Heart right ventricle (tissue), 16 donors: Measurements from ENCODE around the gene FRMPD2. TPM values are rescaled to one million over a fixed set of nuclear protein-coding genes. Genes with fewer than 3 reads are reported as not detected.
"Not testable (repeated sequence)": the region's sequence is repeated elsewhere in the genome, so short reads cannot be mapped to it uniquely, and the experiment has no call there.

Source experiments
- ATAC-seq, 8 donors: fragments of 200-7000 bp; cut with Tn5 transposase; one replicate each; pipeline ENCODE4 v1.9.1; 2020; ENCODE audit warnings: mild to moderate bottlenecking in 8 of 8, moderate library complexity in 8 of 8, moderate number of reproducible peaks in 1 of 8
- DNase-seq, 2 donors: peaks; one replicate each; pipeline ENCODE4 v3.0.0-alpha.2; 2020
- H3K27ac ChIP-seq, 10 donors: fragments of 200-600 bp; sonication (generic) in 2 of 10; one replicate each; pipeline versions ENCODE4 v1.5.0 to v1.8.0; 2020 to 2022; ENCODE audit warnings: mild to moderate bottlenecking in 3 of 10
- H3K27me3 ChIP-seq, 7 donors: fragments of 200-600 bp; one replicate each; pipeline ENCODE4 v1.8.0; 2021 to 2022; ENCODE audit warnings: mild to moderate bottlenecking in 2 of 7
- H3K36me3 ChIP-seq, 9 donors: fragments of 200-600 bp; sonication (generic) in 1 of 9; one replicate each; pipeline versions ENCODE4 v1.5.0 to v1.8.0; 2020 to 2022; ENCODE audit warnings: mild to moderate bottlenecking in 2 of 9
- H3K4me1 ChIP-seq, 9 donors: fragments of 200-600 bp; sonication (generic) in 1 of 9; one replicate each; pipeline versions ENCODE4 v1.5.0 to v1.8.0; 2020 to 2022; ENCODE audit warnings: mild to moderate bottlenecking in 4 of 9
- H3K4me3 ChIP-seq, 10 donors: fragments of 200-600 bp; sonication (generic) in 2 of 10; one replicate each; pipeline versions ENCODE4 v1.5.0 to v1.8.0; 2020 to 2022; ENCODE audit warnings: mild to moderate bottlenecking in 7 of 10, moderate library complexity in 2 of 10
- H3K9me3 ChIP-seq, 11 donors: fragments of 200-600 bp in 10 of 11; sonication (generic) in 2 of 11; one replicate each; pipeline versions ENCODE4 v1.5.0 to v1.8.0; 2013 to 2022; ENCODE audit warnings: mild to moderate bottlenecking in 2 of 11, control low read depth in 1 of 11, moderate library complexity in 1 of 11
- CTCF ChIP-seq, 9 donors: fragments of 200-600 bp; sonication (generic) in 2 of 9; IDR thresholded peaks; one replicate each; pipeline versions ENCODE4 v1.5.0 to v1.8.0; 2021 to 2022; ENCODE audit warnings: antibody characterized with exemption in 9 of 9, mild to moderate bottlenecking in 5 of 9, moderate library complexity in 1 of 9
- WGBS, 2 donors: extraction: QIAGEN DNeasy Blood & Tissue Kit; methylation state at CpG; one replicate each; pipeline ENCODE4 v1.1.7; 2013; ENCODE audit warnings: inconsistent platforms in 1 of 2; 5-methylcytosine and 5-hydroxymethylcytosine counted together
- intact Hi-C, 10 donors: fragments of 100-400 bp; cut with DNase I; formaldehyde crosslinking; loops; one replicate each; pipeline versions ENCODE4 v1.11.1 to v1.14.2; 2022
- polyA plus RNA-seq, 2 donors: library from polyadenylated mRNA; stranded (reverse); fragments of 200-250 nt; gene quantifications; one replicate each; pipeline ENCODE4 v1.2.3, GENCODE V29; 2013
- total RNA-seq, 10 donors: library from RNA; stranded (reverse); fragmentation: NEBNext Ultra II Directional in 3 of 10; extraction: Animal tissue kit (Norgen Biotek cat#: 25700) in 3 of 10; gene quantifications; one replicate each; pipeline versions ENCODE4 v1.2.1 to v1.2.4, GENCODE V29; 2021 to 2023
- donor health status: Arrhythmogenic right ventricular cardiomyopathy.
- donor health status: ischemic (EF 13 %, LVEDD 7.1; RV severe dilation, severe dysfunction).
- donor health status: healthy with polysubstance abuse.
- donor health status: DM: no; HTN: yes; CAD: no.
- donor health status: DM: no; HTN: no; CAD: no.
- donor health status: ischemic (EF 25% LVEDD 6.9; RV normal size, moderate dysfunction).
- donor health status: ischemic (EF 25% LVEDD 5.7; RV mildly dilated, moderate dysfunction).
- donor health status: healthy.
- donor health status: DM: yes; HTN: yes; CAD: no.
- donor health status: Ischemic cardiomyopathy.
- donor health status: ischemic (EF 35%, LVEDD 5.7; RV mildly dilated, moderate dysfunction).
- donor health status: nonischemic (EF 11% LVEDD 7.7; RV severe dilation, severe dysfunction).
- donor health status: DM: yes; HTN: yes; CAD: no.
- donor health status: PGD.
- donor health status: ischemic (EF 29% LVEDD 5.4; RV normal size, mild dysfunction).
- donor health status: nonischemic (EF 23%, LVEDD 6.1; RV moderate dilation, normal function).

FRMPD2 gene
- total and polyA plus RNA-seq, 12 donors, result 0.16 to 0.74 (median 0.23) TPM; not detected in 5

DNA sequence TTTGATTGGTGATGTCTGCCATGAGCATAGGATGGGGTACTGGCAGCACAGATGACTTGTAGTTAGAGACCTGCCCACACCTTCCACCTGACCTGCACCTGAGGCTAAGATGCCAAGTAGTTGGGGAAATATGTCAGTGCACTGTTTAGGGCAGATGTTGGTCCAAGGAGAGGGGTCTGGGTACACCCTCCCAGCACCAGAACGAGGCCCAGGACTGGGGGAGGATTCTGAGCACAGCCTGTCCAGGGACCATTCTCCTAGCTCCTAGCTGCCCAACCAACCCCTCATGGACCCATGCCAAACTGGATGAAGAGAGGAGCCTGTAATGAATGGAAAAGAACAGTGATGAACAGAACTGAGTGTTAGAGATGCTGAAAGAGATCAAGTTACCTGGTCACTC, 28.0 kb downstream of the FRMPD2 start:
- DNase-seq, result no peak
- H3K36me3 ChIP-seq, result no peaks in the 10 kb centered on the region
- WGBS, 2 donors, result 67 to 93% methylated on average over 1 of the region's 1 CpG

DNA sequence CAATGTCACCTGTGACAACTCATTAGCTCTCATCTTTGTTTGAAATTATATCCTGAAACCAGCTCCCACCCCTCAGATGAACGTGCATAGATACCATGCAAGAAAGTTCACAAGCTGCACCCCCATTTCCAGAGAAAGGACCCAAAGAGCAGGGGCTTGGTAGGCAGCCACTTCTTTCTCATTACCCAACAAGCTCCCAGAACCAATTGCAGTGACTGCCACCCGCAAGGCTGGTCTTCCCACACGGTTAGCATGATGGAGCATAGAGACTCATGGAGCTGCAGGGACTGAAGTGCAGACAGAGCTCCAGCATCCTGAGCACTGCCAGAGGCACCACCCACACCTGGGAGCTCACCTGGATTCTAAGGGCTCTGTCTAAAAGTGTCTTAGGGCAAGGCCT, 28.5 kb downstream of the FRMPD2 start:
- peaks cover 0 to 18% (median 7%) of the 10 kb centered on the region in 9 donors for H3K4me1 ChIP-seq
- no peaks in the 10 kb centered on the region for H3K36me3 ChIP-seq
- H3K4me3 ChIP-seq, result no peak overlapping the region
- WGBS, 2 donors, result 82 to 87% methylated on average over 3 of the region's 3 CpGs
- no peak for DNase-seq
- TF ChIP-seq CTCF (IDR thresholded peaks at IDR 0.05), result no peak
- no peak overlapping the region for H3K27ac ChIP-seq
- ATAC-seq, result no peak
- H3K9me3 ChIP-seq, result no peaks in the 10 kb centered on the region
- H3K27me3 ChIP-seq, result no peaks in the 10 kb centered on the region
- intact Hi-C loops, result no loop called here

More for the DNA sequence above, 28.0 kb downstream of the FRMPD2 start:
- TF ChIP-seq CTCF (IDR thresholded peaks at IDR 0.05), result no peak
- no peak for ATAC-seq
- Histone ChIP-seq H3K9me3 (no peaks in the 10 kb centered on the region), H3K4me1 (peaks cover 0 to 23% (median 9%) of the 10 kb centered on the region in 9 donors), H3K4me3 (no peak overlapping the region), H3K27ac (no peak overlapping the region), H3K27me3 (no peaks in the 10 kb centered on the region)
- intact Hi-C loops, result no loop called here

DNA sequence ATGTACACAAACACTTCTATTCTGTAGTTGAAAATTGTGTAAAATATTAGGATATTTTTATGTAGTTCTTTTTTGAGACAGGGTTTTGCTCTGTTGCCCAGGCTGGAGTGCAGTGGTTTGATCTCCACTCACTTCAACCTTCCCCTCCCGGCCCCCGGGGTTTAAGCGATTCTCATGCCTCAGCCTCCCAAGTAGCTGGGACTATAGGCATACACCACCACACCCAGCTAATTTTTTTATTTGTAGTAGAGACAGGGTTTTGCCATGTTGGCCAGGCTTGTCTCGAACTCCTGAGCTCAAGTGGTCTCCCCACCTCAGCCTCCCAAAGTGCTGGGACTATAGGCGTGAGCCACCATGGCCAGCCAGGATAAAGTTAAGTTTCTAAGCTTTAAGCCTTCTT, 30.6 kb downstream of the FRMPD2 start:
- H3K4me3 ChIP-seq, ATAC-seq, H3K36me3 ChIP-seq, H3K27ac ChIP-seq, H3K27me3 ChIP-seq, DNase-seq, H3K9me3 ChIP-seq, intact Hi-C loops: not testable (repeated sequence)
- 91 to 97% methylated on average over 5 of the region's 5 CpGs for WGBS, 2 donors
- peaks cover 0 to 16% (median 4%) of the 10 kb centered on the region in 9 donors for H3K4me1 ChIP-seq

GRCh38 chr10:48243487-48243886, 31.0 kb downstream of the FRMPD2 start:
- intact Hi-C loops, result no loop called here
- 44 to 47% methylated on average over 7 of the region's 7 CpGs for WGBS, 2 donors
- no peak for TF ChIP-seq CTCF (IDR thresholded peaks at IDR 0.05)
- Histone ChIP-seq H3K4me1 (peaks cover 0 to 12% (median 2%) of the 10 kb centered on the region in 9 donors), H3K4me3 (no peak overlapping the region), H3K27me3 (no peaks in the 10 kb centered on the region), H3K27ac (no peak overlapping the region), H3K9me3 (no peaks in the 10 kb centered on the region), H3K36me3 (no peaks in the 10 kb centered on the region)
- DNase-seq (no peak), ATAC-seq (no peak)

- Histone ChIP-seq H3K27me3 (no peaks in the 10 kb centered on the region), H3K4me1 (peaks cover 0 to 2% (median 0%) of the 10 kb centered on the region in 9 donors), H3K4me3 (no peak overlapping the region), H3K27ac (no peak overlapping the region), H3K9me3 (no peaks in the 10 kb centered on the region), H3K36me3 (no peaks in the 10 kb centered on the region)
- DNase-seq, result no peak
- ATAC-seq, result no peak
- no peak for TF ChIP-seq CTCF (IDR thresholded peaks at IDR 0.05)
- intact Hi-C loops, result no loop called here
- WGBS, 2 donors, result 85 to 86% methylated on average over 15 of the region's 15 CpGs
Measured at GRCh38 chr10:48242171-48242904, 32.2 kb downstream of the FRMPD2 start.
